GM19468 (cell line): ENCODE results near the gene PTHLH.

Source experiments
- ATAC-seq: cut with Tn5 transposase; IDR thresholded peaks from one replicate; pipeline ENCODE4 v1.9.1; 2021; ENCODE audit warnings: mild to moderate bottlenecking, moderate library complexity, moderate number of reproducible peaks; ENCODE audit not compliant: unreplicated experiment; ENCODE audit errors: extremely low read depth

Gene PTHLH

DNA sequence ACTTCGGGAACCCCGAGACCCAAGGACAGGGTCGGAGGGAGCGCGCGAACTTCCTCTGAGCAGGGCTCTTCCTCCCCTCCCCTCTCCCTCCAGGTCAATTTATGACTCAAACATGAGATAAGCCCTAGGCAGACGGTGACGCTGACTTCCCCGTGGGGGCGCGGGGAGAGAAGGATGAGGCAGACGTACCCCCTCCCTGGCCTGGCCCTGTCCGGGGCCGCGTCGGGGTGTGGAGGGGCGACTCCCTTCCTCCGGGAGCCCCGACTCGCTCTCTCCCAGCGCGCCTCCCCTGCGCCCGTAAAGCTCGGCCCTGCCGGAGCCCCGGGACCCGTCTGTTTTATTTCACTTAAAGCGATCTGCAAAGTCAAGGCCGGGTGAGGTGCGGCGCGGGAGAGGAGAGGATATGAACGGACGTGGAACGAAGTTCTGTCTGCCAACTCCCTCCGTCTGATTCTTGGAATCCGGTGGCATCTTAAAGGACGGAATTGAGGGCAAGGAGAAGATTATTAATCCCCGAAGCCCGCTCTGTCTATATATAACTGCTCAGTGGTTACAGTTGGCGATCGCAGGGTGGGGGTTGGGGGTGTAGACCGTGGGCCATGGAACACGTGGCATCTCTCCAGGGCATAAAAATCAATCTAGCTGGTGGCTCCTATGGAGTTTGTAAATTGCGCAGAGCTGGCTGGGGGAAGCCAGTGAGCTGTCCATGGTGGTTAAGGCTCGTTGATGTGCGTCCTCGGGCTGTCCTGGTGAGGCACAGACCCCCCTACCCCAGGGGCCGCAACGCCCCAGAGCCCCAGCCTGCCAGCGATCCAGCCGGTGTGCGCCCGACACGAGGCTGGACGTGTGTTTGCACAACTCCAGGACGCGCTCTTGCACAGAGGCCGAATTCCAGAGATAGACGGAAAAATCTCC lies 2.9 kb upstream of the PTHLH start:
- no peak for ATAC-seq

- ATAC-seq: no peak
These were observed 2.2 kb upstream of the PTHLH start for GRCh38 chr12:27974735-27975221.

DNA sequence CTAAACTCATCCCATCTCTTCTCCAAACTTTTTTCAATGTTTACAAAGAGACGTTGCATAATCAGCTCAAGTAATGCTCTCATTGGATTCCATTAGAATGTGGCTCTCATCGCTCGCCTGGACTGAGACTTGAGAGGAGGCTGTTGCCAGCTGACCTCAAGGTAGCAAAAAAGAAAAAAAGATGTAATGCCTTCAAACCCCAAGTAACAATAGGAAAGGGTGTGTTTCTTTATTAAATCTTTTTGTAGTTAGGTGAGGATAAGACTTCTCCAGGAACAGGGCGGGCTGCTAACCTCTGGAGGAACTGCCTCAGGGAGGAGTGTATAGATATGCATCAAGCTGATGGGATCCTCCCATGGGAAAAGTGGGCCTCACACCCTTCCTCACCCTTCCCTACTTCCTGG lies 956 bp upstream of the PTHLH start:
- ATAC-seq: no peak

- no peak for ATAC-seq
These were observed 927 bp downstream of the PTHLH start for GRCh38 chr12:27971606-27972005.

DNA sequence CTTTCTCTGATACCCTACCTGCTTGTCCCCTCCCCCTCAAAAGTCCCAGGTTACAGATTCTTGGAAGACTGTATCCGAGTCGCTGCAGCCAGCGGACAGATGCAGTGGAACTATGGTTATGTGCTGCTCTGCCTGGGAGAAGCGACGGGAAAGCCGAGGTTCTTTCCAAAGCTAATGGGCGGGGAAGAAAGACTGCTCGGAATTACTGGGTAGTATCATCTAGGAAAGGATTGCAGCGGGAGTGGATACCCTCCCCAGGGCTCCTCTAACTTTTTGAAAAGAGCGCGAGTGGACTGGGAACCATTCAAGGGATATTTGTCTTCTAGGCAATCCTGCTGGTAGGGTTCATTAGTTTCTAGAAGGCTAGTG lies 1.4 kb downstream of the PTHLH start:
- no peak for ATAC-seq

GRCh38 chr12:27970401-27971120 lies 2.0 kb downstream of the PTHLH start:
- ATAC-seq: no peak

GRCh38 chr12:27969624-27970400 lies 2.7 kb downstream of the PTHLH start:
- ATAC-seq: peak; percentile 73

GRCh38 chr12:27968972-27969623 lies 3.4 kb downstream of the PTHLH start:
- no peak for ATAC-seq

DNA sequence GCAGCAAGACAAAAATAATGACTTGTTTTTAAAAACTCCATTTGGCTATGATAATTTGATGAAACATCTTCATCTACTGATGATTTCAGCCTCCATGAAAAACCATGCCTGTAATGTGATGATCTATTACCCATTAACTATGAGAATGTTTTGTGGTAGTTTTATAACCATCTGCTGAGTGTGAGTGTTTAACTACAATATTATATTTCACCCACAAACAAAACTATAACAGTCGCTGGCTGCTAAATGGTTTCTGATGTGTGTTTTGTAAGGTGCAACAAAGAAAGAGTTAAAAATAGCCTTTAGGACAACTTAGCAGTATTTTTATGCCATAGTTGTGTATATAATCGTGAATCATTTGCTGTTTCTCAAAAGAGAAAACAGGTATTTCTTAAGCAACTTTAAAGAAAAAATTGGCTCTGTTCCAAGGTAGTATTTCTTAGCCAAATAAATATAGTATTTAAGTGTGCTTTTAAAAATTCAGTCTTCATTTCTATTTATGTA lies 4.9 kb downstream of the PTHLH start:
- ATAC-seq: no peak

- ATAC-seq: no peak
These were observed 5.7 kb downstream of the PTHLH start for GRCh38 chr12:27966870-27967269.

DNA sequence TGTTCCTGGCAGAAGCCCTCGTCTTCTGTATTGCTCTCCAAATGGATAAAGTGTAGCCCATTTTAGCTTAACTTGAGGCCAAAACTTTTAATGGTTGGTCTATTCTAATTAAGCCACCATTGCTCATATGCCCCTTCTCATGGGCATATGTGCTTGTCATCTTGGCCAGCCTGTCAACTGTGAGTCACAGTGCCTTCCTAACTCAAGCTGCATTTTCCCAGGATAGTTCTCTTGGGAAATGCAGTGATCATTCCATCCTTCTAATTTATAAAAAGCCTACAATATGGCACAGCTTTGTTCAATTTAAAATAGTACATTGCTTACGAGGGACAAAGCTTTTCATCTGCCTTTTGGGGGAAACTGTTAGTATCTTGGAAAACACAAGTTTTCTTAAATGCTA lies 6.6 kb downstream of the PTHLH start:
- ATAC-seq: no peak

- ATAC-seq: no peak
These were observed 7.1 kb downstream of the PTHLH start for GRCh38 chr12:27965411-27965810.

DNA sequence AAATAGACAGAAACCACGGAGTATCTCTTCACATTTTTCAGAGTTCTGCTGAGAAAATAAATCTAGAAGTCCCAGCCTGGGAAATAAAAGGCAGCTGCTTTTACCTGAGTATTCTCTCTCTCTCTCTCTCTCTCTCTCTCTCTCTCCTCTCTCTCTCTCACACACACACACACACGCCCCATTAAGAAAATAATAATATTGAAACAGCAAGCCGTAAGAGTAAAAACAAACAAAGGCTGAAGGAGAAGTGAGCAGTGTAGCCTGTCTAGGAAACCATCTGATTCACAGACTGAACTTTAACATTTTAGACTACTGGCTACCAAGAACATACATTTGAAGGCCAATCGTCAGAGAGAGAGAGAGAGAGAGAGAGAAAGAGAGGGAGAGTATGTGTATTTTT lies 8.4 kb downstream of the PTHLH start:
- no peak for ATAC-seq

DNA sequence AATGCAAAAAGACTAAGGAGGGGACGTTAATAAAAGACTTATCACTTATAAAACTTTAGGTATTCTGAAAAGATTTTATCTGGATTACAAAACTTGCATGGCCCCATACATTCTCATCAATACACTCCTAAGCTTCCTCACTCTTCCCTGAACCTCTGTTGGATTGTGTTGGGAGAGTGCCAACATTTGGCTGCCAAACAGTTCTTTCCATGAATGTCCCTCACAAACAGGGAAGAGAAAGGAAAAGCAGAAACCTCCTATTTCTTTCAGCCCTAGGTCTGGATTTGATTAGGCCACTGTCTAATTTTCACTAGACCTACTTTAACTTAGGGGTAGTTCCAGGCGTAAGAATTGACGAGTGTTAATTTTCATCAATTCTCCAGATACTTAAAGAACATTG lies 11.7 kb downstream of the PTHLH start:
- no peak for ATAC-seq

DNA sequence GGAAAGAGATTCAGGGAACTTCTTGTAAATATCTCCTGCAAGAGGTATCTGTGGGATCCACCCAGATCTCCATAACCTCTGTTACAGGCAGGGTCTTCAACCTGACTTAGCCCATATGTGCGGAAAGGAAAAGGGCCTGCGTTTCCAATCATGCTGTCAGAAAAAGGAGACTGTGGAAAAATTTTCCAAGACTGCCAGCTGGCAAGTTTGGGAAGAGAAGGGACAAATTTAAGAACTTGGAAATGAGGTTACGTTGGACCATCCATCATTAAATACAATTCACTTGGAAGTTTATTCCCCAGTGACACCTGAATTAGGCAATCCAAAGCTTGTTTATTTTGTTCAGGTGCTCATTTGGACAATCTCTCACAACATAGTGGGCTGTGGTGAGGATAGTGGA lies 13.9 kb downstream of the PTHLH start:
- no peak for ATAC-seq

DNA sequence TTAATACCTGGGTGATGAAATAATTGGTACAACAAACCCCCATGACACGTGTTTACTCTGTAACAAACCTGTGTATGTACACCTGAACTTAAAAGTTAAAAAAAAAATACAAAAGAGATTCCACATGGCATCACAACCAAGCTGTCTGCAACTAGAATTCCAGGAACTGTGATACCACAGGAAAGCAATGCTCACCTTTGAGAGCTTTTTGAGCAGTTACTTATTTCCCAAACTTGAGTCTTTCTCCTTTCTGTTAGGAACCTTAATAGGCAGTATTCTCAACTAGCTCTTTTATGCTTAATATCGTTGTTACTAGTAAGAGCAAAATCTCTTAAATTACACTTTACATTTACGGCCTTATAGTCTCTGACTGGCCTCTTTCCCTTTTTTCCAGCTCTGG lies 15.2 kb downstream of the PTHLH start:
- no peak for ATAC-seq

GRCh38 chr12:27953817-27954216 lies 18.7 kb downstream of the PTHLH start:
- ATAC-seq: no peak

DNA sequence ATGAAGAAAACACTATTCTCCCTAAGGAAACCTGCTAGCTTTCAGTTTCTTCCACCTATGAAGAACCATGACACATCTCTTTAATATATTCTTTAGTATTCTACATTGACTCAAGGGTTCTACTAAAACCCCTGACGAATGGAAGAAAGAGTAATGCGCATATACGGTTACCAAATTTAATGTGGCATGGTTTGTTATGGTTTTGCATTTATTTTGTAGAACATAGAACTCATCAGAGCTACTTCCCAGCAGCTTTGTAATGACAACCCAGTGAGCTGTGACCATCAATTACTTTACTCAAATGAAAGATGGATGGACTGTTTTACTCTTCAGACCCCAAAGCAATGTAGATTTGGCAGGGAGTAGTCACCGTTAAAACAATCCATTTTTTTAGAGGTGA lies 19.2 kb downstream of the PTHLH start:
- ATAC-seq: no peak

- ATAC-seq: no peak
These were observed 20.0 kb downstream of the PTHLH start for GRCh38 chr12:27952510-27952909.

DNA sequence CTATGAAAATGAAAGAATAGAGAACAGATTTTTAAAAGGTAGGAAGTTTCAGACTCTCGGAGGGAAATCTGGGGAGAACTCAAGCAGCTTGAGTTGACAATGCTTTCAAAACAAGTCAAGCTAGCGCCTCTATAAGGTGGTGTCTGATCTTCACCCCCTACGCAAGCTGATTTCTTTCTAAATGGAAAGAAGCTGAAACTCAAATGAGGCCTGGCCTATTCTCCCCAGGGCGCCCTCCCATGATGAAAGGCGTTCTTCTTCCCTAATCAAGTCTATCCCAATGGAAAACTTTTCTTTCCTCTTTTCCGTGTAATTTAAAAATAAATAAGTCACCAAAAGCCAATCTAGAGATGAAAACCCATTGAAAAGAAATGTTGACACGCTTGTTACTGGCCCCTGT lies 20.6 kb downstream of the PTHLH start:
- ATAC-seq: no peak
